Kasumi-1 (cell line): ENCODE data around the gene OR7G2.
"Not testable (repeated sequence)": the region's sequence is repeated elsewhere in the genome, so short reads cannot be mapped to it uniquely, and the experiment has no call there.

Source experiments
- DNase-seq, 2 experiments: peaks; one replicate each; lab custom pipeline; 2025; lab: John Stamatoyannopoulos, UW

Gene OR7G2

GRCh38 chr19:9073806-9074205 is 33.5 kb downstream of the OR7G2 start:
- no peak for DNase-seq

- DNase-seq = not testable (repeated sequence)
These were observed 35.6 kb downstream of the OR7G2 start for GRCh38 chr19:9071720-9072119.

DNA sequence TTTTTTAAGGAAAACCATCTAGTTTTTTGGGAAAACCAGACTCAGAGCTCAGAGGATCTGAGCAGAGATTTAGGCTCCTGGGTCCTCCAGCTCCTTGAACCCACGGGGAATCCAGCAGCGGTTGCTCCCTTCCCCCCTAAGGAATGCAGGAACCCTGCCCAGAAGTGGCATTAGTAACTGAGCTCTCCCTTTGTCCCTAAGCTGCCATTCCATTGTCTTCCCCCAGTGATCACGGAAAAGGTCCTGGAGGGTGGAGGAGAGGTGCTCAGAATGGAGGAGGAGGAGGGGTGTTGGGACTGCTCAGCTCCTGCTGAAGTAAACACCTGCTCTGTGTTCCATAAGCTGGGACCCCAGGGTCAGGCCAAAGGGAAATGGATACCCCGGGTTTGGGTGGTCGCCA is 37.2 kb downstream of the OR7G2 start:
- no peak for DNase-seq

DNA sequence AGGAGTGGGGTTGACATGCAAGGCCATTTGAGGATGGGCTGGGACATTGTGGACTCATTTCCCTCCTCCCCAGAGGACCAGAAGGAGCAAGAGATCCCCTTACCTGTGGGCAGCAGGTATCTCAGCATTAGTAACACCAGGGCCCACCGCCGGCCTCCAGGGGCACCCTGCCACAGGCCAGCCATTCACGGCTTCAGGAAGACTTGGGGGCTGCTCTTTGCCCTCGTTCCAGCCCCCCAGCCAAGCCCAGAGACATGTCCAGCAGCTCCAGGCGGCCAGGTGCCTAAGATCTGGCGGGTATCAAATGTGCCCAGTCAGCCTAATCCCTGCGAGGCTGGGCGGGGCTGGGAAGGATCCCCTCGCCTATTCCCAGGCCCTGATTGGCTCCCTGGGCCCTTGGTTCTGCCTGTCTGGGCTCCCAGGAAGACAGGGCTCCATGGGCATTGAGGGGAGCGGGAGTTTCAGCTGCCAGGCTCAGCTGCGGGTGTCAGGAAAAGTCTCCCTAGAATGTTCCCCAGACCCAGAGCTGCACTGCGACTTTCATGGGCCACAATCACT is 41.7 kb downstream of the OR7G2 start:
- no peak for DNase-seq

- no peak for DNase-seq
These were observed 45.4 kb downstream of the OR7G2 start for GRCh38 chr19:9061879-9062278.

DNA sequence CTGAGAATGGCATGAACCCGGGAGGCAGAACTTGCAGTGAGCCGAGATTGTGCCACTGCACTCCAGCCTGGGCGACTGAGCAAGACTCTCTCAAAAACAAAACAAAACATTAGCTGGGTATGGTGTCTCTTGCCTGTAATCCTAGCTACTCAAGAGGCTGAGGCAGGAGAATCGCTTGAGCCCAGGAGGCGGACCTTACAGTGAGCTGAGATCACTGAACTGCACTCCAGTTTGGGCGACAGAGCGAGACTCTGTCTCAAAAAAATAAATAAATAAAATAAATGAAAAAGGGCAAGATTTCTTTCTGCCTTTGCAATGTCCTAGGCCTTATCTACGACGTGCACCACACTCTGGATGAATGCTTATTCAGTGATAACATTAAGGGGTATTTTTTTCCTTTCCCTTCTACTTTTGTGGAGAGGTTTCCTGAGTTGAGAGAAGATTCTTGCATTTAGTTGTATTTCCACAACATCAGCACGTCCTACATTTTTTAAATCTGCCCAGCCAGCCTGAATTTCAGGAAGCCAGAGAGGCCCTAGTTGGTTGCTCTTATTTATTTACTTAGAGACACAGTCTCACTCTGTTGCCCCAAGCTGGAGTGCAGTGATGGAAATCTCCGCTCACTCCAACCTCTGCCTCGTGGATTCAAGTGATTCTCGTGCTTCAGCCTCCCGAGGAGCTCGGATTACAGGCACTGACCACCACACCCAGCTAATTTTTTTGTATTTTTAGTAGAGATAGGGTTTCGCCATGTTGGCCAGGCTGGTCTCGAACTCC is 46.5 kb downstream of the OR7G2 start:
- DNase-seq = no peak

DNA sequence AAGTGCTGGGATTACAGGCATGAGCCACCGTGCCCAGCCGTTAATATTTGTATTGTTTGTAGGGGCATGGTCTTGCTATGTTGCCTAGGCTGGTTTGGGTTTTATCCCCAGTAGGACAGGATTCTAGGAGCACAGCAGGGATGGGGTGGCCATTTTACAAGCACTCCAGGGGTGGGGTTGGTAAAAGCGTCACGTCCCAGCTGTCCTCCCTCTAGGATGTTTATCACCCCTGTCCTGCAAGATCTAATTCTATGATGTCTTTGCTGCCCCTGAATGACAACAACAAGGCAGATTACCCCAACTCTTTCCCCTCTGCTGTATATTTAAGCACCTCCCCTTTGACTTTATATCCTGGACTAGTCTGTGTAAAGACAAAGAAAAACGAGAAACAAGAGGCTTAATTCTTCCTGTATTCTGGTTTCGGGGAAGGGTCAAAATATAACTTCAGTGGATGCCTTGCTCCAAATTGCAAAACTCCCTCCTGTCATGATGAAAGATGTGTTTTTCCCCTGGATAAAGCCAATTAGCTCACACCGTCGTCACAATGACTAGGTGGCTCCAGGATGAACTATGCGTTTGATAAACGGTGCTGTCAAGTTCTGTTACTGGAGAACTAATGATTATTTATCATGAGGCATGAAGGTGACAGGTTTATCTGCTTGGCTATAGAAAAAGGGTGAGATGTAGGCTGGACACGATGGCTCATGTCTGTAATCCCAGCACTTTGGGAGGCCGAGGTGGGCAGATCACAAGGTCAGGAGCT is 48.2 kb downstream of the OR7G2 start:
- DNase-seq = no peak

- no peak for DNase-seq
These were observed 49.6 kb downstream of the OR7G2 start for GRCh38 chr19:9057505-9058258.

DNA sequence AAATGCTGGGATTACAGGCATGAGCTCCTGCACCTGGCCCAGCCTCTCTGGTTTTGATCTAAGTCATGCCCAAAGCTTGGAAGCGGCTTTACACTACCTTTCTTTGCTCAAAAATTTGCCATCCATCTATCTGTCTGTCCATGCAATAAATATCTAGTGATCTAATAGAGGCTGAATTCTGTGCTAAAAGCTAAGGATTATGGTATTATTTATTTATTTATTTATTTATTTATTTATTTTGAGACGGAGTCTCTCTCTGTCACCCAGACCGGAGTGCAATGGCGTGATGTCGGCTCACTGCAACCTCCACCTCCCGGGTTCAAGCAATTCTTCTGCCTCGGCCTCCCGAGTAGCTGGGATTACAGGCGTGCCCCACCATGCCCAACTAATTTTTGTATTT is 51.1 kb downstream of the OR7G2 start:
- not testable (repeated sequence) for DNase-seq

- DNase-seq = peak in 1 of 2 experiments; percentile 7
These were observed 52.5 kb downstream of the OR7G2 start for GRCh38 chr19:9054765-9055164.

DNA sequence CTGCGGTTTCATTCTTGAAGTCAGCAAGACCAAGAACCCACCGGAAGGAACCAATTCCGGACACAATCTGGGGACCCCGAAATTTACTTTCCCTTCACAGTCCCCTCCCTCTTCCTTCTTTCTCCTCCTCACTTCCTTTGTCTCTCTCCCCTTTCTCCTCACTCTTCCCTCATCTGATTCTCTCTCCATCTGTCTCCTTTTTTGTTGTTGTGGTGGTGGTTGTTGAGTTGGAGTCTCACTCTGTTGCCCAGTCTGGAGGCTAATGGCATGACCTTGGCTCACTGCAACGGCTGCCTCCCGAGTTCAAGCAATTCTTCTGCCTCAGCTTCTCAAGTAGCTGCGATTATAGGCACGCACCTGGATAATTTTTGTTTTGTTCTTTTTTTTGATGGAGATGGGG is 53.1 kb downstream of the OR7G2 start:
- DNase-seq = no peak

- DNase-seq = peak in 1 of 2 experiments; percentile 7
These were observed 53.6 kb downstream of the OR7G2 start for GRCh38 chr19:9053674-9054073.

DNA sequence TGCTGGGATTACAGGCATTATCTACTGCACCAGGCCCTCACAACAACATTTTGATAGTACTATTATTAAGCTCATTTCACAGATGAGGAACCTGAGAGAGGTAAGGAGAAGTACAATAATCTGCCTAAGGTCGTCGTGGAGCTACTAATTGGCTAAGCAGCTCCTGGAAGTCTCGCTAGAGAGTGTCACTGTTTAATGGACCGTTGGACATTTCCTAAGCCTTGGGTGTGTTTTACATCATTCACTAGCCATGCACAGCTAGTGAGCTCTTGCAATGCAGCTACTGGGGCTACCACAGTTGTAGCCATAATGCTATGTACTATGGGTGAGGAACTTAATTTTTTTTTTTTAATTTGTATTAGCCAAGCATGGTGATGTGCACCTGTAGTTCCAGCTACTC is 54.4 kb downstream of the OR7G2 start:
- no peak for DNase-seq
